Measurements from ENCODE around the gene RXRA.

GRCh38 chr9:134350416-134350994, 24.2 kb downstream of the RXRA start:
- TF ChIP-seq CBFB (IDR thresholded peaks at IDR 0.05; ENCODE audit: low read depth) (no peak), REST (IDR thresholded peaks at IDR 0.05; ENCODE audit: low read depth, low read length) (no peak)

Data from GM12878 (cell line).